H1 (cell line): Measurements from ENCODE around the gene TNFRSF8. TPM values are rescaled to one million over a fixed set of nuclear protein-coding genes. Genes with fewer than 3 reads are reported as not detected.

Source experiments
- CTCF ChIA-PET: fragments of 300-600 bp; sonication (Branson Sonifier 250); formaldehyde crosslinking; loops from one replicate; lab custom pipeline; 2021; ENCODE audit not compliant: partially characterized antibody; lab: Charles Lee
- POLR2A ChIA-PET: fragments of 300-600 bp; sonication (Branson Sonifier 250); formaldehyde crosslinking; loops from one replicate; lab custom pipeline; 2021; ENCODE audit warnings: inconsistent platforms; ENCODE audit not compliant: partially characterized antibody; lab: Charles Lee
- DNase-seq, 2 experiments: peaks; one replicate each; pipeline versions ENCODE4 v3.0.0 to v3.0.0-alpha.2; 2010 to 2022; ENCODE audit warnings: low spot score in 2 of 2, low read depth in 1 of 2, mixed read lengths in 1 of 2
- FAIRE-seq: peaks from 2 replicates; lab custom pipeline; 2011; peaks lifted over from hg19 to GRCh38; lab: Jason Lieb, UNC
- H2AFZ ChIP-seq: 2 replicates; pipeline ENCODE4 v1.8.1; 2012; ENCODE audit warnings: low read length, inconsistent platforms
- H2AK5ac ChIP-seq: 2 replicates; pipeline ENCODE4 v1.6.1; 2013; ENCODE audit warnings: low read depth, low read length
- H2BK120ac ChIP-seq: replicated peaks from 2 replicates; pipeline ENCODE3; 2013; ENCODE audit warnings: low read depth, low read length, inconsistent platforms
- H2BK12ac ChIP-seq: 2 replicates; pipeline ENCODE4 v1.6.1; 2013; ENCODE audit warnings: low read depth, low read length
- H2BK15ac ChIP-seq: 2 replicates; pipeline ENCODE4 v1.6.1; 2013; ENCODE audit warnings: low read length
- H2BK20ac ChIP-seq: 2 replicates; pipeline ENCODE4 v1.6.1; 2013; ENCODE audit warnings: low read length
- H2BK5ac ChIP-seq: 2 replicates; pipeline ENCODE4 v1.6.1; 2013; ENCODE audit warnings: low read depth, low read length
- H3K14ac ChIP-seq: 2 replicates; pipeline ENCODE4 v1.6.1; 2013; ENCODE audit warnings: inconsistent platforms; ENCODE audit not compliant: insufficient read length
- H3K18ac ChIP-seq: 2 replicates; pipeline ENCODE4 v1.6.1; 2013; ENCODE audit warnings: low read length; ENCODE audit errors: extremely low read depth
- H3K23ac ChIP-seq: 2 replicates; pipeline ENCODE4 v1.6.1; 2013; ENCODE audit warnings: inconsistent platforms; ENCODE audit not compliant: insufficient read length
- H3K23me2 ChIP-seq: 2 replicates; pipeline ENCODE4 v1.6.1; 2013; ENCODE audit warnings: low read depth, low read length
- H3K27ac ChIP-seq: 2 replicates; pipeline ENCODE4 v1.6.1; 2011; ENCODE audit warnings: low read depth, low read length, inconsistent platforms
- H3K27me3 ChIP-seq, 4 experiments: replicated peaks in 1 of 4; 1 replicate in 1 of 4; 2 replicates in 3 of 4; pipeline versions ENCODE4 v1.6.1 to v1.8.1; 2011 to 2013; ENCODE audit warnings: low read length in 3 of 4, mild to moderate bottlenecking in 3 of 4, inconsistent platforms in 2 of 4, mixed read lengths in 2 of 4, moderate library complexity in 1 of 4; ENCODE audit not compliant: control insufficient read depth in 3 of 4, insufficient read depth in 3 of 4; ENCODE audit errors: extremely low read depth in 1 of 4
- H3K36me3 ChIP-seq, 4 experiments: 2 replicates each; pipeline versions ENCODE4 v1.6.1 to v1.8.1; 2011 to 2013; ENCODE audit warnings: mild to moderate bottlenecking in 4 of 4, low read length in 3 of 4, moderate library complexity in 2 of 4, control low read depth in 1 of 4, inconsistent platforms in 1 of 4; ENCODE audit not compliant: insufficient read depth in 4 of 4, control insufficient read depth in 2 of 4
- H3K4ac ChIP-seq: replicated peaks from 2 replicates; pipeline ENCODE3; 2013; ENCODE audit warnings: low read length, low read depth, mixed read lengths, inconsistent platforms; ENCODE audit not compliant: insufficient read length
- H3K4me1 ChIP-seq, 4 experiments: replicated peaks in 1 of 4; 1 replicate in 1 of 4; 2 replicates in 3 of 4; pipeline versions ENCODE4 v1.6.1 to v1.8.1; 2011 to 2013; ENCODE audit warnings: low read length in 3 of 4, inconsistent platforms in 2 of 4, mixed read lengths in 1 of 4; ENCODE audit not compliant: insufficient read depth in 4 of 4, control insufficient read depth in 3 of 4
- H3K4me2 ChIP-seq, 2 experiments: 2 replicates each; pipeline versions ENCODE4 v1.6.1 to v1.8.1; 2011 to 2013; ENCODE audit warnings: low read depth in 2 of 2, low read length in 2 of 2, control low read depth in 1 of 2, inconsistent platforms in 1 of 2, mild to moderate bottlenecking in 1 of 2; ENCODE audit not compliant: insufficient read depth in 1 of 2
- H3K4me3 ChIP-seq, 4 experiments: fragments of 200-600, 300-600 bp in 1 of 4; sonication (generic), shearing (Covaris generic), sonication (Bioruptor Twin) in 1 of 4; 2 replicates each; pipeline versions ENCODE4 v1.5.1 to v1.8.1; 2011 to 2016; ENCODE audit warnings: low read length in 4 of 4, low read depth in 3 of 4, control low read depth in 2 of 4, inconsistent platforms in 2 of 4, mild to moderate bottlenecking in 2 of 4, mixed read lengths in 1 of 4, moderate library complexity in 1 of 4; ENCODE audit not compliant: insufficient read depth in 2 of 4; ENCODE audit errors: extremely low read depth in 1 of 4
- H3K56ac ChIP-seq: replicated peaks from 2 replicates; pipeline ENCODE3; 2013; ENCODE audit warnings: low read depth, mild to moderate bottlenecking, mixed read lengths, low read length, inconsistent platforms; ENCODE audit not compliant: insufficient read length
- H3K79me1 ChIP-seq: 2 replicates; pipeline ENCODE4 v1.6.1; 2013; ENCODE audit warnings: low read depth, low read length, control low read depth
- H3K79me2 ChIP-seq, 2 experiments: 2 replicates each; pipeline versions ENCODE4 v1.6.1 to v1.8.1; 2012 to 2013; ENCODE audit warnings: low read length in 2 of 2, mild to moderate bottlenecking in 2 of 2, inconsistent platforms in 1 of 2; ENCODE audit not compliant: insufficient read depth in 2 of 2, control insufficient read depth in 1 of 2
- H3K9ac ChIP-seq, 4 experiments: replicated peaks in 1 of 4; 1 replicate in 1 of 4; 2 replicates in 3 of 4; pipeline versions ENCODE4 v1.6.1 to v1.8.1; 2011 to 2013; ENCODE audit warnings: low read depth in 3 of 4, low read length in 3 of 4, control low read depth in 2 of 4, mild to moderate bottlenecking in 2 of 4, moderate library complexity in 2 of 4, inconsistent platforms in 1 of 4; ENCODE audit errors: extremely low read depth in 1 of 4
- H3K9me3 ChIP-seq, 2 experiments: 2 replicates each; pipeline versions ENCODE4 v1.6.1 to v1.8.1; 2012 to 2013; ENCODE audit warnings: mild to moderate bottlenecking in 2 of 2, moderate library complexity in 2 of 2, control low read depth in 1 of 2, inconsistent platforms in 1 of 2, low read depth in 1 of 2, low read length in 1 of 2, mixed read lengths in 1 of 2; ENCODE audit not compliant: insufficient read depth in 2 of 2
- H4K20me1 ChIP-seq, 2 experiments: replicated peaks in 1 of 2; 2 replicates each; pipeline versions ENCODE3 to v1.8.1; 2011 to 2013; ENCODE audit warnings: inconsistent platforms in 2 of 2, low read length in 2 of 2, mild to moderate bottlenecking in 1 of 2; ENCODE audit not compliant: insufficient read depth in 2 of 2, control insufficient read depth in 1 of 2
- H4K5ac ChIP-seq: 2 replicates; pipeline ENCODE4 v1.6.1; 2013; ENCODE audit warnings: low read length, low read depth, mixed read lengths, inconsistent platforms; ENCODE audit not compliant: insufficient read length
- H4K8ac ChIP-seq: 2 replicates; pipeline ENCODE4 v1.8.0; 2013; ENCODE audit warnings: mild to moderate bottlenecking, moderate library complexity, low read length, inconsistent platforms; ENCODE audit not compliant: insufficient read depth; ENCODE audit errors: extremely low read depth
- H4K91ac ChIP-seq: replicated peaks from 2 replicates; pipeline ENCODE3; 2013; ENCODE audit warnings: low read length, mixed read lengths, inconsistent platforms; ENCODE audit not compliant: insufficient read length
- JUN ChIP-seq: IDR thresholded peaks from 2 replicates; pipeline ENCODE4 v1.6.1; 2011; ENCODE audit warnings: low read depth, mild to moderate bottlenecking, improper control_type of control experiment, low read length
- KDM1A ChIP-seq: fragments of 200-600, 300-600 bp; sonication (generic); IDR thresholded peaks from 2 replicates; pipeline ENCODE4 v1.7.1; 2016; ENCODE audit warnings: mild to moderate bottlenecking, low read length, borderline replicate concordance
- WGBS, 2 experiments: shearing (Covaris generic) in 1 of 2; methylation state at CpG; one replicate each; pipeline versions ENCODE4 v1.1.6 to v1.1.7; 2013 to 2015; ENCODE audit warnings: low lambda C conversion rate in 2 of 2, mixed read lengths in 2 of 2, inconsistent platforms in 1 of 2, low coverage in 1 of 2, missing lambda C conversion rate in 1 of 2; ENCODE audit not compliant: insufficient replicate concordance in 2 of 2, insufficient coverage in 1 of 2, insufficient read length in 1 of 2; ENCODE audit errors: extremely low coverage in 1 of 2, missing lambda C conversion rate in 1 of 2; 5-methylcytosine and 5-hydroxymethylcytosine counted together
- polyA plus RNA-seq, 7 experiments: library from polyadenylated mRNA; depleted of rRNA in 3 of 7; stranded (reverse) in 5 of 7; unstranded in 2 of 7; fragments of >200 nt in 5 of 7; fragments of 200-250 nt in 2 of 7; gene quantifications; 1 replicate in 5 of 7; 2 replicates in 1 of 7; 4 replicates in 1 of 7; pipeline versions ENCODE4 v1.2.1 to v1.2.3, GENCODE V29; 2011 to 2013; ENCODE audit warnings: missing spikeins in 2 of 7, mixed read lengths in 2 of 7
- total RNA-seq: library from RNA; stranded (reverse); fragmentation: NEBNext Ultra II Directional; extraction: Animal tissue kit (Norgen Biotek cat#: 25700); gene quantifications from 2 replicates; pipeline ENCODE4 v1.2.1, GENCODE V29; 2021

Gene TNFRSF8
- total and polyA plus RNA-seq, 2 of the 8 experiments (the other 6 are each of a cell fraction or from before 2014, with no cell fraction given), result 23.2 to 32.7 TPM

GRCh38 chr1:12189328-12189682 is 126.2 kb downstream of the TNFRSF8 start:
- Histone ChIP-seq H2BK5ac (no peak overlapping the region), H3K27me3 (no peaks in the 10 kb centered on the region; a peak in 1 of 7 replicates), H2AK5ac (no peak overlapping the region), H2BK12ac (no peak overlapping the region), H2BK20ac (no peak overlapping the region), H3K4ac (no peak overlapping the region), H3K18ac (no peak overlapping the region), H4K91ac (no peak overlapping the region), H3K27ac (no peak overlapping the region), H2BK15ac (no peak overlapping the region), H3K23ac (no peak overlapping the region), H3K79me2 (no peaks in the 10 kb centered on the region), H4K20me1 (no peaks in the 10 kb centered on the region), H3K4me3 (no peak overlapping the region), H4K5ac (no peak overlapping the region), H3K9me3 (peaks cover 0 to 13% of the 10 kb centered on the region in 2 experiments; a peak in 1 of 4 replicates), H3K14ac (no peak overlapping the region), H3K36me3 (no peaks in the 10 kb centered on the region), H4K8ac (peak overlapping the region; percentile 65), H3K56ac (no peak overlapping the region), H2BK120ac (no peak overlapping the region), H3K23me2 (no peaks in the 10 kb centered on the region), H3K79me1 (no peaks in the 10 kb centered on the region), H2AFZ (no peak overlapping the region), H3K4me2 (no peak overlapping the region), H3K4me1 (peaks cover 0 to 9% (median 3%) of the 10 kb centered on the region in 4 experiments; a peak in 6 of 7 replicates), H3K9ac (no peak overlapping the region)
- CTCF ChIA-PET, result interaction anchor here (1.0 to 9.7 kb wide), 9 partner anchors 11 to 569 kb away, joined by 3 to 165 read pairs (median 5); partner anchors contain the start of gene TNFRSF1B
- FAIRE-seq, result no peak
- DNase-seq, result no peak
- POLR2A ChIA-PET, result no interaction called here
- TF ChIP-seq JUN (no peak), KDM1A (peak; percentile 36; the same call in 1 of the 2 replicates)
- WGBS, 2 experiments, result 79% methylated on average over 5 of the region's 5 CpGs; no CpG with 5 or more reads in 1 of the 2 experiments
